MM.1S (cell line): ENCODE results near the gene INTS2.

Experiments
- EZH2 ChIP-seq: fragments of 300-600 bp; sonication (generic); optimal IDR thresholded peaks from 2 replicates; pipeline ENCODE3; 2017; ENCODE audit warnings: low read depth, mild to moderate bottlenecking, antibody characterized with exemption, low read length, mixed read lengths
- EZH2phosphoT487 ChIP-seq: fragments of 300-600 bp; sonication (generic); IDR thresholded peaks from 2 replicates; pipeline ENCODE4 v1.6.1; 2018; ENCODE audit warnings: antibody characterized with exemption, low read length
- TF ChIP-seq, protein P1 (sequence below): fragments of 300-600 bp; sonication (generic); IDR thresholded peaks from 2 replicates; pipeline ENCODE4 v1.5.1; 2016; ENCODE audit warnings: antibody characterized with exemption, low read length, mixed read lengths

DNA sequence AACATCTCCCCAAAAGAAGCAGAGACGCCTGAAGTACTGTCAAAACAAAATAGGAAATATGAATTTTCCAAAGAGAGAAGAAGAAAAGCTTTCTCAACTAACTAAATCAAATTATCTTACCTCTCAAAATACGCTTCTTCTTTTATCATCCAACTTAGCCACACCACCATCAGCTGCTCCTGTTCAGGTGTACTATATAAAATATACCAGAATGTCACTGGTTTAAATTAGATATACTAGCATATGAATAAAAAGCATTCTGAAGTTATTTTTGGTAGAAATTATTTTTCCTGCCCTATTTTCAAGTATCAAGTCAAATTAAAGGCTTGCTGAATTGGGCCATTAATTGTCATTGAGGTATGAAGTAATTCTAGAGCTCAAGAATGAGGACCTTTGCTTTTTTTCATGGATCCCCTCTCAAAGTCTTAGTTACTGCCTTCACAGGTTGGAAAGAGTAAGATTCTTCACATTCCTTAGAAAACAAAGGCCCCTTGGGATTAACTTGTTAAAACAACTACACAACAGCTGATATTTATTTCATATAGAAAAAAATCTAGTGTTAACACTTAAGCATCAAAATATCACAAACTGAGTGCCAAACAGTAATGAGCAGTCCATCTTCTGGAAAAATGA, 30.1 kb downstream of the INTS2 start:
- TF ChIP-seq EZH2phosphoT487 (no peak), EZH2 (no peak)
- TF ChIP-seq, protein P1, sequence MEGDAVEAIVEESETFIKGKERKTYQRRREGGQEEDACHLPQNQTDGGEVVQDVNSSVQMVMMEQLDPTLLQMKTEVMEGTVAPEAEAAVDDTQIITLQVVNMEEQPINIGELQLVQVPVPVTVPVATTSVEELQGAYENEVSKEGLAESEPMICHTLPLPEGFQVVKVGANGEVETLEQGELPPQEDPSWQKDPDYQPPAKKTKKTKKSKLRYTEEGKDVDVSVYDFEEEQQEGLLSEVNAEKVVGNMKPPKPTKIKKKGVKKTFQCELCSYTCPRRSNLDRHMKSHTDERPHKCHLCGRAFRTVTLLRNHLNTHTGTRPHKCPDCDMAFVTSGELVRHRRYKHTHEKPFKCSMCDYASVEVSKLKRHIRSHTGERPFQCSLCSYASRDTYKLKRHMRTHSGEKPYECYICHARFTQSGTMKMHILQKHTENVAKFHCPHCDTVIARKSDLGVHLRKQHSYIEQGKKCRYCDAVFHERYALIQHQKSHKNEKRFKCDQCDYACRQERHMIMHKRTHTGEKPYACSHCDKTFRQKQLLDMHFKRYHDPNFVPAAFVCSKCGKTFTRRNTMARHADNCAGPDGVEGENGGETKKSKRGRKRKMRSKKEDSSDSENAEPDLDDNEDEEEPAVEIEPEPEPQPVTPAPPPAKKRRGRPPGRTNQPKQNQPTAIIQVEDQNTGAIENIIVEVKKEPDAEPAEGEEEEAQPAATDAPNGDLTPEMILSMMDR: no peak
